CD4-positive, alpha-beta T cell (primary cell): ENCODE results near the gene ARL13A. TPM values are rescaled to one million over a fixed set of nuclear protein-coding genes. Genes with fewer than 3 reads are reported as not detected.

ENCODE experiments used
- ATAC-seq: fragments of 200-7000 bp; cut with Tn5 transposase; one replicate; pipeline ENCODE4 v1.10.0; 2022; ENCODE audit warnings: mild to moderate bottlenecking; ENCODE audit not compliant: poor library complexity
- CTCF ChIA-PET: fragments of 350-600 bp; sonication (Branson Sonifier 250); formaldehyde crosslinking; loops from one replicate; lab custom pipeline; 2021; ENCODE audit warnings: antibody characterized with exemption, inconsistent platforms; lab: Charles Lee
- POLR2A ChIA-PET: fragments of 350-600 bp; sonication (Branson Sonifier 250); formaldehyde crosslinking; loops from one replicate; lab custom pipeline; 2021; ENCODE audit warnings: antibody characterized with exemption, inconsistent platforms; lab: Charles Lee
- DNase-seq, 14 experiments: peaks; one replicate each; pipeline ENCODE4 v3.0.0-alpha.2; 2013 to 2020; ENCODE audit warnings: mixed read lengths in 2 of 14
- H3K27ac ChIP-seq, 2 donors: one replicate each; pipeline versions ENCODE4 v1.5.1 to v1.7.0; 2013; ENCODE audit warnings: low read length in 2 of 2, low read depth in 1 of 2, mild to moderate bottlenecking in 1 of 2
- H3K27me3 ChIP-seq, 2 experiments: 1 replicate in 1 of 2; 2 replicates in 1 of 2; pipeline versions ENCODE4 v1.6.1 to v1.7.0; 2013; ENCODE audit warnings: low read length in 2 of 2, control low read depth in 1 of 2, mild to moderate bottlenecking in 1 of 2, moderate library complexity in 1 of 2; ENCODE audit not compliant: insufficient read depth in 2 of 2, control insufficient read depth in 1 of 2
- H3K36me3 ChIP-seq: one replicate; pipeline ENCODE4 v1.6.1; 2013; ENCODE audit warnings: low read length, control low read depth; ENCODE audit not compliant: insufficient read depth
- H3K4me1 ChIP-seq: one replicate; pipeline ENCODE4 v1.6.1; 2013; ENCODE audit warnings: low read length, control low read depth; ENCODE audit not compliant: insufficient read depth
- H3K4me3 ChIP-seq: one replicate; pipeline ENCODE4 v1.5.1; 2013; ENCODE audit warnings: mild to moderate bottlenecking, low read length, moderate library complexity
- H3K9me3 ChIP-seq, 2 experiments: 1 replicate in 1 of 2; 2 replicates in 1 of 2; pipeline versions ENCODE4 v1.6.1 to v1.7.0; 2013; ENCODE audit warnings: low read length in 2 of 2, mild to moderate bottlenecking in 2 of 2, control low read depth in 1 of 2, moderate library complexity in 1 of 2; ENCODE audit not compliant: control insufficient read depth in 1 of 2, insufficient read depth in 1 of 2
- H3K27ac Mint-ChIP-seq: one replicate; pipeline ENCODE4 v1.8.0; 2020; ENCODE audit warnings: mixed read lengths
- H3K27me3 Mint-ChIP-seq: one replicate; pipeline ENCODE4 v1.8.0; 2021; ENCODE audit warnings: mixed read lengths
- H3K36me3 Mint-ChIP-seq: one replicate; pipeline ENCODE4 v1.8.0; 2021; ENCODE audit warnings: low read depth, mixed read lengths
- H3K4me1 Mint-ChIP-seq: one replicate; pipeline ENCODE4 v1.8.0; 2021; ENCODE audit warnings: low read depth, mixed read lengths
- H3K4me3 Mint-ChIP-seq: one replicate; pipeline ENCODE4 v1.8.0; 2020; ENCODE audit warnings: mild to moderate bottlenecking, mixed read lengths
- H3K9me3 Mint-ChIP-seq: one replicate; pipeline ENCODE4 v1.8.0; 2020; ENCODE audit warnings: mixed read lengths
- intact Hi-C, 2 experiments: fragments of 100-400 bp; cut with DNase I in 1 of 2; cut with micrococcal nuclease in 1 of 2; formaldehyde crosslinking; loops; one replicate each; pipeline versions ENCODE4 v1.15.1 to v1.9.0; 2023 to 2025; cut with DNase I, micrococcal nuclease
- total RNA-seq, 174 experiments: library from RNA in 2 of 174; stranded (reverse) in 2 of 174; gene quantifications; one replicate each; pipeline ENCODE4 v1.2.3 and lab custom pipeline; 2021 to 2026
- TF ChIP-seq, protein P1 (sequence below): fragments of 200-600 bp; IDR thresholded peaks from one replicate; pipeline ENCODE4 v1.8.0; 2022; ENCODE audit warnings: antibody characterized with exemption, mild to moderate bottlenecking

ARL13A gene
- total RNA-seq, 2 experiments from 2014 or later: not detected

- DNase-seq: no peak
- H3K36me3 ChIP-seq: peaks cover 6% of the 10 kb centered on the region
- peaks cover 28% of the 10 kb centered on the region for H3K36me3 Mint-ChIP-seq
- TF ChIP-seq, protein P1, sequence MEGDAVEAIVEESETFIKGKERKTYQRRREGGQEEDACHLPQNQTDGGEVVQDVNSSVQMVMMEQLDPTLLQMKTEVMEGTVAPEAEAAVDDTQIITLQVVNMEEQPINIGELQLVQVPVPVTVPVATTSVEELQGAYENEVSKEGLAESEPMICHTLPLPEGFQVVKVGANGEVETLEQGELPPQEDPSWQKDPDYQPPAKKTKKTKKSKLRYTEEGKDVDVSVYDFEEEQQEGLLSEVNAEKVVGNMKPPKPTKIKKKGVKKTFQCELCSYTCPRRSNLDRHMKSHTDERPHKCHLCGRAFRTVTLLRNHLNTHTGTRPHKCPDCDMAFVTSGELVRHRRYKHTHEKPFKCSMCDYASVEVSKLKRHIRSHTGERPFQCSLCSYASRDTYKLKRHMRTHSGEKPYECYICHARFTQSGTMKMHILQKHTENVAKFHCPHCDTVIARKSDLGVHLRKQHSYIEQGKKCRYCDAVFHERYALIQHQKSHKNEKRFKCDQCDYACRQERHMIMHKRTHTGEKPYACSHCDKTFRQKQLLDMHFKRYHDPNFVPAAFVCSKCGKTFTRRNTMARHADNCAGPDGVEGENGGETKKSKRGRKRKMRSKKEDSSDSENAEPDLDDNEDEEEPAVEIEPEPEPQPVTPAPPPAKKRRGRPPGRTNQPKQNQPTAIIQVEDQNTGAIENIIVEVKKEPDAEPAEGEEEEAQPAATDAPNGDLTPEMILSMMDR: no peak
- H3K9me3 Mint-ChIP-seq: no peaks in the 10 kb centered on the region
- ChIA-PET CTCF (no interaction called here), POLR2A (no interaction called here)
- H3K27ac Mint-ChIP-seq: no peak overlapping the region
- intact Hi-C loops: no loop called here
- no peak overlapping the region for H3K4me3 ChIP-seq
- no peak for ATAC-seq
- H3K4me1 ChIP-seq: no peaks in the 10 kb centered on the region
- H3K4me3 Mint-ChIP-seq: no peak overlapping the region
- no peaks in the 10 kb centered on the region for H3K4me1 Mint-ChIP-seq
- H3K27me3 Mint-ChIP-seq: no peaks in the 10 kb centered on the region
- no peaks in the 10 kb centered on the region for H3K9me3 ChIP-seq
- no peak overlapping the region for H3K27ac ChIP-seq
- no peaks in the 10 kb centered on the region for H3K27me3 ChIP-seq
These were observed 25.1 kb downstream of the ARL13A start for GRCh38 chrX:100994352-100995281.

DNA sequence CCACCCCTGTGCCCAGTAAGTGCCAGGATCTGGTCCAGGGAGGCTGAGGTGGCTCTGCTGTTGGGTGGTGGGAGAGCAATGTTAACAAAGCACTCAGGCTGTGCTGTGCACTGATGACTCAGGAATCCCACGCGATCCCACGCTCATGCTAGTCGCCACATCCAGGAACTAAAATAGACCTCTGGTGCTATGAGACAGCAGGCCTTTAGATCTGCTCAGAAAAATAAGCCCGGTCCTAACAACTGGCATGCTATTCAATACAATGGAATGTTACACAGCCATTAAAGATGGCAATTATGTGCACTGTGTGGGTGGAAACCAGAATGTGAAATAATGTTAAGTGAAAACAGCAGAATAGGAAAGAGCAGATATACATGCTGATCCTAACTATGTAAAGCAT lies 26.0 kb downstream of the ARL13A start:
- no peaks in the 10 kb centered on the region for H3K27me3 ChIP-seq
- H3K36me3 Mint-ChIP-seq: peaks cover 28% of the 10 kb centered on the region
- ATAC-seq (no peak), DNase-seq (no peak)
- no peaks in the 10 kb centered on the region for H3K9me3 ChIP-seq
- POLR2A ChIA-PET: no interaction called here
- H3K27ac ChIP-seq: no peak overlapping the region
- intact Hi-C loops: no loop called here
- no peaks in the 10 kb centered on the region for H3K4me1 Mint-ChIP-seq
- CTCF ChIA-PET: no interaction called here
- H3K4me3 Mint-ChIP-seq: no peak overlapping the region
- no peaks in the 10 kb centered on the region for H3K27me3 Mint-ChIP-seq
- H3K9me3 Mint-ChIP-seq: no peaks in the 10 kb centered on the region
- no peak overlapping the region for H3K27ac Mint-ChIP-seq
- no peak overlapping the region for H3K4me3 ChIP-seq
- no peaks in the 10 kb centered on the region for H3K4me1 ChIP-seq
- TF ChIP-seq, protein P1: no peak
- H3K36me3 ChIP-seq: peaks cover 6% of the 10 kb centered on the region

- no peak overlapping the region for H3K27ac Mint-ChIP-seq
- no peak overlapping the region for H3K27ac ChIP-seq
- H3K27me3 Mint-ChIP-seq: no peaks in the 10 kb centered on the region
- no peaks in the 10 kb centered on the region for H3K27me3 ChIP-seq
- H3K36me3 Mint-ChIP-seq: peaks cover 24% of the 10 kb centered on the region
- H3K4me3 ChIP-seq: no peak overlapping the region
- intact Hi-C loops: no loop called here
- ATAC-seq (no peak), DNase-seq (no peak)
- H3K4me1 ChIP-seq: no peaks in the 10 kb centered on the region
- H3K4me1 Mint-ChIP-seq: no peaks in the 10 kb centered on the region
- POLR2A ChIA-PET: interaction anchor here (0.6 kb wide), 1 partner anchor 277 kb away, joined by 3 read pairs; no protein-coding TSS in a partner anchor
- H3K4me3 Mint-ChIP-seq: no peak overlapping the region
- peaks cover 17% of the 10 kb centered on the region for H3K36me3 ChIP-seq
- no peaks in the 10 kb centered on the region for H3K9me3 ChIP-seq
- CTCF ChIA-PET: no interaction called here
- no peaks in the 10 kb centered on the region for H3K9me3 Mint-ChIP-seq
- TF ChIP-seq, protein P1: no peak
These were observed 29.9 kb downstream of the ARL13A start for GRCh38 chrX:100999451-100999850.
